NCI-H2029 treated with DMSO at 0.1 percent for 48 hours (cell line): ENCODE data around the gene ABLIM3.

Source experiments
- DNase-seq: peaks from one replicate; lab custom pipeline; 2025; lab: John Stamatoyannopoulos, UW

Gene ABLIM3

DNA sequence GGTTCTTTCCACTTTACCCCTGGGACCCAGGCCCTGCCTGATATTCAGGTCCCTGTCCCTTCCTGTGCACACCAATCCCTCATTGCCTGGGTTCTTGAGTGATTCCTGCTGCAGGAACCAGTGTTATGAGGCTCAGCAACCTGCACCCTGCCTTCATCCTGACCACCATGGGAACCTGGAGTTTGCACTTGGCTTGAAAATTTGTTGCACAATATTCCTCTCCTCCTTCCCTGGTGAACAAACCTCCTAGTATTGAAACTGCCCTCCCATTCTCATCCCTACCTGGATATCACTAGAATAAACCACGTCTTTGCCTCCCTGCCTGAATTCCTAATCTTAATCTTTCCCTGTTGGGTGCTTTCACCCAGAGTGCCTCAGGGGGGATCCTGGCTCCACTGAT, 78.3 kb downstream of the ABLIM3 start:
- DNase-seq = no peak

DNA sequence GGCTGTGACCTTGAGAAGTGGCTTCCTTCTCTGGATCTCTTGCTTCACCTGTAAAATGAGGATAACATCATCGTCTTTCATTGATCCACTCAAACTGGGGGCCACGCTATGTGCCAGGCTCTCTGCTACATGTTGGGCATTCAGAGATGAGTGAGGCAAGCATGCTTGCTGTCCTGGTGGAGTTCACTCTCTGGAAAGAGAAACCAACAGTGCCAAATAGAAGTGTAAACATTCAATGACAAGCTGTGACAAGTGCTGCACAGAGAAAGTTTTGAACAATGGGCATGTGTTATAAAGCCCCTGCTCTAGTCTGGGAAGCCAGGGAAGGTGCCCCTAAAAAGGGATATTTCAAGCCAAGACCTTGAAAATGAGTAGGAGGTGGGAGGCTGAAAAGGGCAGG, 79.5 kb downstream of the ABLIM3 start:
- DNase-seq = no peak

DNA sequence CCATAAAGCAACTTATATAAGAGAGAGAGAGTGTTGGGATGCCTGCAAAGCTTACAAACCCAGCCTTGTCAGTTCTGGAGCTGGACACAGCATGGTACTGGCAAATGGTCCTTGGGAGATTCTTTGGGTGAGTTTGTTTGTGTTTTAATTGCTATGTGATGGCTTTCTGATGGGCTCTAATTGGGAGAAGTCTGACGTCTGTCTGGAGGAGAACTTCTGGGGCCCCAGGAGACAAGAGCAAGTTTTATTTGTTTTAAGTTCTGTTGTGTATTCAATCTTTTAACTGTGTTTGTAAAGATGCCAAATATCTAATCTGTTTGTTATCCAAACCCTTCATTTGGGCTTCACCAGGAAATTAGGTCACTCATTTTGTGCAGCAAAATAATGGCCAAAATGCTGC, 80.0 kb downstream of the ABLIM3 start:
- no peak for DNase-seq

DNA sequence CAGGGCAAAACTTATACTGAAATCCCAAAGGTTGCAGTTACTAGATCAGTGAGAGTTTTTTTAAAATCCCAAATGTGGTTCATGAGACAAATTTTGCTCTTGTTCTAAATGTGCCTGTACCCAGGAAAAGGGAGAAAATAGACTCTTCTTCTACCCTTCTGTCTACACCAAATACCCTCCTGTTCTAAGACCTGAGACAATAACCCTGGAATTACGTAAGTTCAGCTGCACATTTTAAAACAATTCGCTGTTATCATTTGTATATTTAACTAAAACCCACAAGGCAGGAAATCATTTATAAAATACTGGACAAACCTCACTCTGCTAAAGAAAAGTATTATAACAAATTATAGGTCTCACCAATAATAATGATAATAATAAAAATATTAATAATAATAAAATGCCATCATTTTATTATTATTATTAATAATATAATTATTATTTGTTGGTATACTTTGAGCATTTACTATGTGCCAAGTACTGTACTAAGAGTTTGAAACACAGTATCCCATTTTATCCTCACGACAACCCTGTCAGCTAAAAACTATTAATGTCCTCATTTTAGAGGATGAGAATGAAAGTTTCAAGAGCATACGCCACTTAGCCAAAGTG, 80.5 kb downstream of the ABLIM3 start:
- no peak for DNase-seq

DNA sequence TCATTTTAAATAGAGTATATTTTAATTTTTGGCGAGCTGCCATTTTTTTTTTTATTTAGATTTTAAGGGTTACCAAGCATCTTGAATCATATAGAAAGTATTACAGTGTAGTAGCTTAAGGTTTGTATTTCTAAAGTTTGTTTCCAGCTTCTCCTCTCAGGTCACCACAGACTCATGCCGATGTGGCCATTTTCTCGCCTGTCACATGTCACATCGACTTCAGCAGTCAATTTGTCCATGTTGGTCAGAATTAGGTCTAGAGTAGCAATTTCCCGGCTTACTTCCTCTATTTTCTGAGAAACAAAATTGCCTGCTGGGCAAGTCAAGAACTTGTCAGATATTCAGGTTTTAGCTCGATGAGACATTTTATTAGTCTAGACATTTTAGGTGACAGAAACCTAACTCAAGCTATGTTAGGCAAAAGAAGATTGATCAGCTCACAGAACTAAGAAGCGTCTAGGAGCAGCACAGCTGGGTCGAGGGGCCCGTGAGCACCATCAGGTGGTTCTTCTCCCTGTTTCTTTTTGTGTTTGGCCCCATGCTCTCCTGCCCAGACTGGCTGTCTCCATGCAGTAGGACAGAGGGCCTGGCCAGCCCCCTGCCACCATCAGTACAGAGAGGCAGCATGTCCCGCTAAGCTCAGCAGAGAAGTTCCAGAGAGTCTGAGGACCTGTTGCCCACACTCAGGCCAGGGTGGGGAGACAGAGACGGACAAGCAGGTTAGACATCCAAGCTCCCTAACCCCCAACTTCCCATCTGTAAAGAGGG, 82.0 kb downstream of the ABLIM3 start:
- DNase-seq = no peak

DNA sequence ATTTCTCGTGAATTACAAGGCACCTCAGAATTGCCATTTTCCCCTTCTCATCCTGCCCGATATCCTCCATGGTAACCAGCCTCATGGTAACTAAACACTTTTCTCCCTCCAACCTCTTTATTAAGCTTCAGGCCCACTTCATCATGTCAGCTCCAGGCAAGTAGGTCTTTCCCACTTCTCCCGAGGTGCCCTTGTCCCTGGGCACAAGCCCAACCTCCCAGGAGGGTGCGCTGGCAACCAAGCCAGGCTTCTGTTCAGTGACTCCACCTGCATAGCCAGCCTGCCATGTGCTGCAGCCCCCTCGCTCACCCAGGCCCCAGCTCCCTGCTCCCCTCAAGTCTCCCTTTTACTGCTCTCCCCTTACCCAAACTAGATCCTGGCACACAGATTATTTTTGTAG, 83.0 kb downstream of the ABLIM3 start:
- no peak for DNase-seq

DNA sequence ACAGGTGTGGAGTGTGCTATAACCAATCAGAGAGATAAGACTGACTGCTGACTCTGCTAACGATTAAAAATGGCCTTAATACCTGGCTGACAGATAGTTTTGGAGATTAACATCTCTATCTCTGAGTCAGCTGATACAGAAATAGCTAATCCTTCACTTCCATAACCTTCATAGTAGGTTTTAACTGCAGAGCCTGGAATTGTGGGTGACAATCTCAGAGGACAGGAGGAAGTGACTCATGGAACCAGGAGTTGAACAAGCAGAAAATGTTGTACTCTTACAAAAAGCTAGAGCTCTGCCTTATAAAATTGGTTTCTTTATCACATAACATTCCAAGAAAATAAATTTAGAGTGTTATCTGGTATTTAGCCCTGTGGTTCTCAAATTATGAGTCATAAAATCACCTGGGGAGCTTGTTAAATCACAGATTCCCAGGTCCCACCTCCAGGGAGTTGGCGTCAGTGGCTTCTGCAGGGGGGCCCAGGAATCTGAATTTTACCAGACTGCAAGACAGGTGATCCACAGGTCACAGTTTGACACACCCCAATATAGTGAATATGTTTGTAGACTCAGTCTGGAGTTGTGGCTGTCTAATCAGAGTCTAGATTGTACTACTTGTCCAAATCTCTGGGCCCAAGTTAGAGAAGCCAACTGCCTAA, 86.0 kb downstream of the ABLIM3 start:
- DNase-seq = no peak

DNA sequence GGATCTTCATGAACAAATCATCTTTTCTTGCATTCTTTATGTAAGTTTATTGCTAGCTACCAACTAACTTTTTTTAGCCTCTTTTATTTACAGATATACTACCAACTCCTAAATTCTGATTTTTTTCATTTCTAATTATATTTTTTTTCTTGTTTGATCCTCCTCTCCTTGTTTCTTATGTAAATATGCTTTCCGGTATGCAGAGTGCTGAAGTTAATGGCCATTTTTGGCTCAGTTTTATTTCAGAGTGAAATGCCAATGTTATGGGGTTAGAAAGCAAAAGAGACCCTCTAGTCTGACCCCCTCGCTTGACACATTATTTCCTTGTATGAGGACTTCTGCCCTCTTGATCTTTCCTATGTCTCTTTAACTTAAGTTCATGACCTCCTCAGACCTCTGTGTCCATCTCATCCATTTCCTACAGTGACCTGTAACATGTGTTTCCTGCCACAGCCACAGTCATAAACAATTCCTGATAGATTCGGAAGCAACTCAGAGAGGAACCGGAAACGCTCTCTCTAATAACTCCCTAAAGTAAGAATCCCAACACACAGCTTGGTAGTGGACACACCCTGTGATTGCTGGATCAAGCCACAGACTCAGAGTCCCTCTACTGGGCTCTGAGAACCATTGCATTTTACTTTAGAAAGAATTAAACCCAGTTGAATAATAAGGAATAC, 87.5 kb downstream of the ABLIM3 start:
- no peak for DNase-seq

DNA sequence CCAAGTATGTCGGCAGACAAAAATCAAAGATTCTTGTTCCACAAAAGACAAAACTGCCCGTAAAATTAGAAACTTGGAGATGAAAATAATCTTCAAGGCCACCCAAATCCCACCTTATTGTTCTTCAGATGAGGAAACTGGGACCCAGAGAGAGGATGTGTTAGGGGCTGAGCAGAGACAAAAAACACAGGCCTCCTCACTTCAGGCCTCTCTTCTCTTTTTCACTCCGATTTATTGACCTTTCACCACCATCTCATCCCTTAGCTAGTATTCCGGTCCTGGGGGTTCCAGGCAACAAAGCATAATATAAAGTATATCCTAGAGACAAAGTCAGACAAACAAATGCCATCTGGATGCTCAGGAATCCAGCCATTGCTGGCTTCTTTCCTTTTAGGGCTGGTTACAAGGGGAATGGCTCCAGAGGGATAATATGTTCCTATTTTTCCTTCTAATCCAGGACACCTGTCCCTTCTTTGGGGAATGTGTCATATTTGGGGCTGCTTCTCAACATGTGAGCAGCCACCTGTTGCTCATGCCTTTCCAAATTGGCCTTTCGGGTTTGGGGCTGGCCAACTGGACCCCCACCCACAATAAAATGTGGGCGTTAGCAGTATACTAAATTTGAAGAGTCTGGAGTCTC, 88.1 kb downstream of the ABLIM3 start:
- DNase-seq = no peak

DNA sequence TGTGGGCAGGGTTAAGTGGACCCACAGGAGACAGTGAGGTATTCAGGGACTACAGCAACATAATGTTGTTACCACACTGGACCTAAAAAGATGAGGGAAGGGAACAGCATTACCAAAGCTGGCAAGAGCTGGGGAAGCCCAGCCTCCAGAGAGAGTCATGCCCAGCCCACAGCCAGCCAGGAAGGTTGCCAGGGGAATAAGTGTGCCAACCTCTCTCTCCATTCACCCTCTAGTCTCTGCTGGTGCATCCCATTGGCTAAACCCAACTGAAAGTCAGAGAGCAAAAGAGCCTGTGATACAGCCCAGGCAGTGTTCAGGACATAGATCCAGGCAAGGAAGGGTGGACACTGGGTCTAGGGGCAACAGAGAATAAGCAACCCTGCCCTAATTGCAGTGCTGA, 94.5 kb downstream of the ABLIM3 start:
- no peak for DNase-seq

DNA sequence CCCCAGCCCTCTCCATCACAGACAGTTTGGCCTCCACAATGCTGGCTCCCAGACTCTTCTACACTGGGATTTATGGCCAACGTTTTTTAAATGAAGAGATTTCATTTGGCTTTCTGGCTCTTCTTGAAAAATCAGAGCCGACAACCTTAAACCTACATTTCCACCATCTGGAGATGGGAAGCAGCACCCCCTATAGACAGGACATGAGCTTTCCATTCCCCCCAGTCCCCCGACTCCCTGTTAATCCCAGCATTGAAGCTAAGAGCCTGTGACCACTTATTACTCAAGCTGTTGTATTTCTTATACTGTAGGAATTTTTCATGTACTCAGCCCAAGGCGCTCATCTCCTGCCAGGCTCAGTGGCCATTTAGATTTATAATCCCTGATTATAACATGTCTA, 96.4 kb downstream of the ABLIM3 start:
- no peak for DNase-seq

DNA sequence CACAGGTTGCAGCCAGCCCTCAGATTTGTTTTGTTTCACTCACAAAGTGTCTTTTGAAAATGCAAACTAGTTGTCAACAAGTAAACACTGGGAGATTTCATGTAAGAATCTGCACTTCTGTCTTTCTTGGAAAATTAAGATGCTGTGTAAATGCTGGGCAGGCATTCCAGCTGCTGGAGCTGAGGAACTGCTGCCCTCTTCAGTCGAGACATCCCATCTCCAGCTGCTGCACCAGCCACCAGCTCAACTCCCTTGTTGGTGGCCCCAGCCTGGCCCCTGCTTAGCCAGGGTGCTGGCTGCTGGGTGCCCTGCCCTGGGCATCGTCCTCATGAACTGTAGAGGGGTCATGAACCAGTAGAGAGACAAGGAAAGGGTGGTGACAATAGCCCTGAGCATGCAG, 97.2 kb downstream of the ABLIM3 start:
- DNase-seq = no peak

DNA sequence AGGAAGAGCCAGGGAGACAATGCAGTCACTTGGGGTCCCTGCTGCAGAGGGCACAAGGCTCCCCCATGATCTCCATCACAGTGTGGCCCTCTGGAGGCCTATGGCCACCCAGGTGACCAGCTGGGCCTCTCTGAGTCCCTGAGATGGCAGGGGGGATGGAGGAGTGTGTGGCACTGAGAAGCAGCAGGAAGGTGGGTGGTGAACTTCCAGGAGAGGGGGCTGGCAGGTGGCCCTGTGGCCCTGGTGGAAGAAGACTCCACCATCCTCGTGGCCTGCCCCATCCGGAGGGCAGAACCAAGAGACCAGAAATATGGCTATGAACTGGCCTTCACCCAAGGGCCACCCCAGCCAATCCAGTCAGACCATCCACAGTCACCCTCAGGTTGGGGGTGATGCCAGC, 98.6 kb downstream of the ABLIM3 start:
- no peak for DNase-seq

DNA sequence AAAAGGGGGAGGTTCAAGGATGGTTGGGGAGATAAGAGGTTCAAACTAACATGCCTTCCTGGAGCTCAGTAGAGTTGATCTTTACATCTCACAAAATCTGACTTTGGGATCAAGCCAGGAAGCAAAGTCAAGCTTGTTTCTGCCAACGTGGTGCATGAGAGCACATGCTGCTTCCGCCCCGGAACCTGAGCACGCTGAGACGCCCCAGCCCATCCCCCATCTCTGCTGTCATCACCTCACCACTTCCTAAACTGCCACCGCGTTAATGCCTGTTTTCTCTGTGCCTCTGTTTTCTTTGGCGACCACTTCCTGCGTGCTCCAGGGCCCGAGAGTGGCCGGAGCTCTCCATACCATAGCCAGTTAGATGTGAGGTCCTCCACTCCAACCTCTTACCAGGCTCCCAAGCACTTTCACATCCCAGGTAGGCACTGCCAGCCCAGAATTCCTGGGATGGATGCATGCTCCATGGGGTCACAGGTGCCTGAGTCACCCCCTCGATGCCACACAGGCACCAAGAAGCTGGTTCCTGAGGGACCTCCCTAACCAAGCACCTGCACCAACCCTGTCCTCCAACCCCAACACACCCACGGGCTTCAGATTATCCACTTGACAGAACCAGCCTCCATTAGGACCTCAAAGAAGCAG, 99.2 kb downstream of the ABLIM3 start:
- DNase-seq = no peak

DNA sequence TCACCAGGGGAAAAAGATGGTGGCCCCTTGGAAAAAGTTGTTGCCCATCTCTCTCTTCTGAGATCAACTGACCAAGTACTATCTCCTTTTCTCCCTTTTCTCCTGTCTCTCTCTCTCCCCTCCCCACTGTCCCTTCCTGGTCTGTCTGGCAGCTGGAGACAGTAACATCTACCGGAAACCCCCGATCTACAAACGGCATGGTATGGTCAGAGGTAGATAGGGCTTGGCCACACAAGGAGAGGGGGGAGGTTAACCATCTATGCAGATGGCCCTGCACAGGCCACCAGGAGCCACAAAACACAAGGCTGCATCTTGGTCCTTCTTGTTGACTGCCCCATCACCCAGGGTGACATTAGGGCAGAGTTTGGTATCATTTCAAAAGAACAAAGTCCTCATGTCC, 101.0 kb downstream of the ABLIM3 start:
- no peak for DNase-seq

DNA sequence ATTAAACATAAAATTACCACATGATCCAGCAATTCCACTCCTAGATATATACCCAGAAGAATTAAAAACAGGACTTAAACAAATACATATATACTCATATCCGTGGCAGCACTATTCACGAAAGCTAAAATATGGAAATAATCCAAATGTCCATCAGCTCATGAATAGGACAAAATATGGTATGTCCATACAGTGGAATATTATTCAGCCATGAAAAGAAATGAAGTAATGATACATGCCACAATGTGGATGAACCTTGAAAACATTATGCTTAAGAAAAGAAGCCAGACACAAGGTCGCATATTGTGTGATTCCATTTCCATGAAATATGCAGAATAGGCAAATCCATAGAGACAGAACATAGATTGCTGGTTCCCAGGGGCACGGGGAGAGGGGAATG, 105.6 kb downstream of the ABLIM3 start:
- DNase-seq = no peak

DNA sequence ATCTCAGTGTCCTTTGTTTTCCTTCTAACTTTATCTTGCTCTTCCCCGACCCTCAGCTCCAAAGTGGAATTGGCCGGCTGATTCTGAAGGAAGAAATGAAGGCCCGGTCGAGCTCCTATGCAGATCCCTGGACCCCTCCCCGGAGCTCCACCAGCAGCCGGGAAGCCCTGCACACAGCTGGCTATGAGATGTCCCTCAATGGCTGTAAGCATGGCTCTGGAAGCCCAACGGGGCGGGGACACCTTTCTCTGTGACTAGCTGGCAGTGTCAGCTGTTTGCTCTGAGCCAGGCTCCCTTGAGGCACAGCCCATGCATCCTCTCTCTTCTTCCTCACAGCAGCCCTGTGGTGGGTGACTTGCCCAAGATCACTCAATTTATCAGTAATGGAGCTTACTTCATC, 106.4 kb downstream of the ABLIM3 start:
- DNase-seq = no peak

DNA sequence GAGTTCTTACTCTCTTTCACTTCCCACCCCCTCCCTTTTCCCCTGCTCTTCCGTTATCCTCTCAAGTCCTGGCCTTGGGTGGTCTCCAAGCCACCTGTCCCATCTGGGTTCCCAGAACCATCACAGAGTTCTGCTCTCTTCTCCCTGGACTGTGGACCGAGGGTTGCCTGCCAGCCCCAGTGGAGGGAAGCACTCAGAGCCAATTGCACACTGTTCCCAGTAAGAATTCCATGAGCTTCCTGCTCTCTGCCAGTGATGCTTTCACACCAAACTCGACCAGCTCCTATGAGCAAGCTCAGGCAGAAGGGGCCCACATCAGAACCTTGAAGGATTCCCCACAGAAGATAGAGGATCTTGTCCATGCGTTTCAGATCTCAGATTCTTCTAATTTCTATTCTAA, 110.3 kb downstream of the ABLIM3 start:
- DNase-seq = no peak

DNA sequence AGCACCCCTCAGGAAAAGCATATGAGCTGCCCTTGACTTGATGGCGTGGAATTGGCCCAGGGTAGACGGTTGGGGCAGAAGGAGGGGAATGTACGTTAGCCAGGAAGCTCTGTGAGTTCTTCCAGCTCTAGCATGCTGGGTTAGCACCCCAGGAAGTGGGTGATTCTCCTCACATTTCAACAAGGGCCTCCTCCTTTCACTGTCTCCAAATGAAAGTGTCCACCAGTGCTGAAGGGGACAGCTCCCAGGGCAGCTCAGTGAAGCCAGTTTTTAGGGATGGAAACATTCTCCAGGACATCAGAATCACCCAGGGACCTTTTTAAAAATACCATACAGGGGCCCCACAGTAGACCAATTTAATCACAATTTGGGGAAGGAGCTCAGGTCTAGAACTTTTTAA, 113.2 kb downstream of the ABLIM3 start:
- no peak for DNase-seq

DNA sequence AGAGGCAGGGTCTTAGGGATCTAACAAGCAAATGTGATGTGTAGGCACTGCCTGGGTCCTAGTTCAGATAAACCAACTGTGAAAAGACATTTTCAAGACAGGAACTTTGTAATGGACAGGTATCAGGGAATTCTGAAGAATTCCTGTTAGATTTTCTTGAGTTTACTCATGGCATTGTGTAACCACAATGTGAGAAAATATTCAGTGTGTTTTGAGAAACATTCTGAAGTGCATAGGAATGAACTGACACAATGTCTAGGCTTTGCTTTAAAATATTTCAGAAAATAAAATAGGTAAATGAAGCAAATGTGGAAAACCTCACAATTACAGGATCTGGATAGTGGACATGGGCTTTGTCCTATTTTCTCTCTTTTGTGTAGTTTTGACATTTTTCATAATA, 115.2 kb downstream of the ABLIM3 start:
- DNase-seq = no peak

DNA sequence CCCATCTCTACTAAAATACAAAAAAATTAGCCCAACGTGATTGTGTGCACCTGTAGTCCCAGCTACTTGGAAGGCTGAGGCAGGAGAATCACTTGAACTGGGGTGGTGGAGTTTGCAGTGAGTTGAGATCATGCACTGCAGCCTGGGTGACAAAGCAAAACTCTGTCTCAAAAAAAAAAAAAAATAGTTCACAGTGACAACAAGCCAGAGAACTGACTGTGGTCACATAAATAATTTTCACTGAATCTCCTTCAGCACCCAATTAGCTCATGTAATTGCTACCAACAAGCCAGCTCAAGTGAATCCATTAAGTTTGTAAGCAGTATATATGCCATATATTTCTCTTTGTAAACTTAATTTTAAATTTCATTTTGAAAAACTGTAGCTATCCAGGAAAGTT, 115.8 kb downstream of the ABLIM3 start:
- DNase-seq = no peak
